ENCODE data around the gene CHKA. TPM values are rescaled to one million over a fixed set of nuclear protein-coding genes. Genes with fewer than 3 reads are reported as not detected.

The CHKA gene
- total RNA-seq, 2 donors from 2014 or later, result 56.1 to 75.9 TPM

Small RNA genes lying within 50 kb of the gene (microRNA-seq; reads per million reads assigned to microRNA genes)
- not detected for gene MIR4691 (ENCODE audit: borderline microRNAs expressed)
- not detected for gene MIR6753 (ENCODE audit: borderline microRNAs expressed)
- not detected for gene MIR7113 (ENCODE audit: borderline microRNAs expressed)

Other genes with a start within 250 kb of the CHKA start
- 10 to 100 TPM; 27.1 to 32.0 TPM for gene UNC93B1, start 117.3 kb downstream of the CHKA start, total RNA-seq
- gene ALDH3B1, start 111.1 kb downstream of the CHKA start, total RNA-seq, result under 1 TPM in 1 of 2 donors, not detected in 1; 0.11 TPM
- gene NDUFS8, start 90.7 kb downstream of the CHKA start, total RNA-seq, result 100 to 1,000 TPM; 150 to 168 TPM
- 10 to 100 TPM; 61.6 to 70.4 TPM for gene TCIRG1, start 82.4 kb downstream of the CHKA start, total RNA-seq
- 10 to 100 TPM; 53.3 to 62.3 TPM for gene KMT5B, start 91.9 kb upstream of the CHKA start, total RNA-seq
- 10 to 100 TPM; 38.4 to 39.4 TPM for gene C11orf24, start 150.6 kb upstream of the CHKA start, total RNA-seq
- 10 to 100 TPM; 58.2 to 64.1 TPM for gene LRP5, start 191.2 kb upstream of the CHKA start, total RNA-seq